GM19463 (cell line): Measurements from ENCODE around the gene XYLT1.

Experiments
- ATAC-seq: cut with Tn5 transposase; IDR thresholded peaks from one replicate; pipeline ENCODE4 v1.9.1; 2021; ENCODE audit warnings: mild to moderate bottlenecking, moderate library complexity; ENCODE audit not compliant: unreplicated experiment

XYLT1 gene

GRCh38 chr16:17407321-17407720 is 63.4 kb downstream of the XYLT1 start:
- no peak for ATAC-seq

GRCh38 chr16:17404941-17405689 is 65.6 kb downstream of the XYLT1 start:
- no peak for ATAC-seq

- no peak for ATAC-seq
These were observed 66.8 kb downstream of the XYLT1 start for GRCh38 chr16:17403859-17404545.

GRCh38 chr16:17403156-17403809 is 67.5 kb downstream of the XYLT1 start:
- ATAC-seq: no peak

- ATAC-seq: no peak
These were observed 73.3 kb downstream of the XYLT1 start for GRCh38 chr16:17397499-17397891.

- ATAC-seq: no peak
These were observed 73.8 kb downstream of the XYLT1 start for GRCh38 chr16:17396762-17397498.

GRCh38 chr16:17395849-17396480 is 74.8 kb downstream of the XYLT1 start:
- no peak for ATAC-seq

- no peak for ATAC-seq
These were observed 77.7 kb downstream of the XYLT1 start for GRCh38 chr16:17392857-17393692.

- ATAC-seq: no peak
These were observed 78.5 kb downstream of the XYLT1 start for GRCh38 chr16:17392127-17392856.

GRCh38 chr16:17391715-17392114 is 79.0 kb downstream of the XYLT1 start:
- ATAC-seq: no peak

GRCh38 chr16:17389384-17389783 is 81.4 kb downstream of the XYLT1 start:
- no peak for ATAC-seq

- no peak for ATAC-seq
These were observed 83.5 kb downstream of the XYLT1 start for GRCh38 chr16:17387256-17387655.

- no peak for ATAC-seq
These were observed 84.5 kb downstream of the XYLT1 start for GRCh38 chr16:17386229-17386628.

GRCh38 chr16:17384471-17384870 is 86.3 kb downstream of the XYLT1 start:
- ATAC-seq: no peak

GRCh38 chr16:17382949-17383863 is 87.6 kb downstream of the XYLT1 start:
- no peak for ATAC-seq

- no peak for ATAC-seq
These were observed 88.2 kb downstream of the XYLT1 start for GRCh38 chr16:17382514-17382913.

GRCh38 chr16:17381784-17382183 is 89.0 kb downstream of the XYLT1 start:
- ATAC-seq: no peak

GRCh38 chr16:17380613-17381012 is 90.1 kb downstream of the XYLT1 start:
- ATAC-seq: no peak
